Stimulated activated CD8-positive, alpha-beta memory T cell treated with anti-CD3 and anti-CD28 coated beads, Interleukin-7, amount 100 ng/mL, for 24 hours (primary cell): ENCODE measurements around the gene BLOC1S1.
"Not testable (repeated sequence)": the region's sequence is repeated elsewhere in the genome, so short reads cannot be mapped to it uniquely, and the experiment has no call there.

Experiments
- DNase-seq: peaks from one replicate; pipeline ENCODE4 v3.0.0-alpha.2; 2020; ENCODE audit warnings: low read depth

BLOC1S1 gene

GRCh38 chr12:55745361-55746173 lies 29.7 kb downstream of the BLOC1S1 start:
- DNase-seq: no peak

GRCh38 chr12:55746174-55746912 lies 30.5 kb downstream of the BLOC1S1 start:
- no peak for DNase-seq

- no peak for DNase-seq
Measured at GRCh38 chr12:55746913-55747231, 31.0 kb downstream of the BLOC1S1 start.

- no peak for DNase-seq
Measured at GRCh38 chr12:55748230-55748993, 32.6 kb downstream of the BLOC1S1 start.

GRCh38 chr12:55755246-55755645 lies 39.4 kb downstream of the BLOC1S1 start:
- no peak for DNase-seq

GRCh38 chr12:55757701-55758100 lies 41.9 kb downstream of the BLOC1S1 start:
- no peak for DNase-seq

- not testable (repeated sequence) for DNase-seq
Measured at GRCh38 chr12:55758575-55758974, 42.7 kb downstream of the BLOC1S1 start.

- no peak for DNase-seq
Measured at GRCh38 chr12:55760663-55761062, 44.8 kb downstream of the BLOC1S1 start.

GRCh38 chr12:55762646-55763045 lies 46.8 kb downstream of the BLOC1S1 start:
- no peak for DNase-seq

GRCh38 chr12:55765736-55766290 lies 50.0 kb downstream of the BLOC1S1 start:
- no peak for DNase-seq

- DNase-seq: no peak
Measured at GRCh38 chr12:55767156-55767555, 51.3 kb downstream of the BLOC1S1 start.
